Esophagus muscularis mucosa (tissue), 3 donors: ENCODE measurements around the gene HSPB1.

Experiments used
- CTCF ChIP-seq, 3 experiments: fragments of 200-600 bp in 2 of 3; fragments of 450-650 bp in 1 of 3; sonication (generic) in 2 of 3; IDR thresholded peaks; one replicate each; pipeline ENCODE4 v1.5.1; 2017 to 2019; ENCODE audit warnings: antibody characterized with exemption in 3 of 3, mild to moderate bottlenecking in 2 of 3, moderate library complexity in 1 of 3
- POLR2A ChIP-seq: fragments of 450-650 bp; IDR thresholded peaks from one replicate; pipeline ENCODE4 v1.6.1; 2017; ENCODE audit warnings: antibody characterized with exemption, moderate library complexity, mild to moderate bottlenecking, low read depth

GRCh38 chr7:76325811-76326210, 23.3 kb downstream of the HSPB1 start:
- no peak for TF ChIP-seq CTCF (IDR thresholded peaks at IDR 0.05)
- TF ChIP-seq POLR2A: no peak
